Measurements from ENCODE around the gene RHOBTB3.

The RHOBTB3 gene

GRCh38 chr5:95843733-95844223 lies 112.6 kb downstream of the RHOBTB3 start:
- FAIRE-seq = no peak

DNA sequence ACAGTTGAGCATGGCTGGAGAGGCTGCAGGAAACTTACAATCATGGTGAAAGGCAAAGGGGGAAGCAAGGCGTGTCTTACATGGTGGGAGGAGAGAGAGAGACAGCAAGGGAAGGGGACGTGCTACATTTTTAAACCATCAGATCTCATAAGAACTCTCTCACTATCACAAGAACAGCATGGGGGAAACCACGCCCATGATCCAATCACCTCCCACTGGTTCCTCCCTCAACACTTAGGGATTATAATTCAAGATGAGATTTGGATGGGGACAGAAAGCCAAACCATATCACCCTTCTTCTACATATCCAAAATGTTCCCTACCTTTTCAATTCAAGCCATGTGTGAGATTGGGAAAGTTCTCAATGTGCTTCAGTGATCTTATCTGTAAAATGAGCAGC lies 114.3 kb downstream of the RHOBTB3 start:
- no peak for FAIRE-seq

Measured in A204.1 (cell line).